Osteocyte (in vitro differentiated cells): ENCODE results near the gene HACD2. TPM values are rescaled to one million over a fixed set of nuclear protein-coding genes. Genes with fewer than 3 reads are reported as not detected.

Source experiments
- DNase-seq: peaks from one replicate; pipeline ENCODE4 v3.0.0; 2021; ENCODE audit warnings: mixed read lengths; ENCODE audit not compliant: unreplicated experiment; ENCODE audit errors: extremely low spot score
- H3K27ac Mint-ChIP-seq: one replicate; pipeline ENCODE4 v1.8.0; 2021; ENCODE audit warnings: mild to moderate bottlenecking, mixed read lengths; ENCODE audit not compliant: unreplicated experiment
- H3K27me3 Mint-ChIP-seq: one replicate; pipeline ENCODE4 v1.8.0; 2021; ENCODE audit warnings: mixed read lengths; ENCODE audit not compliant: unreplicated experiment
- H3K36me3 Mint-ChIP-seq: one replicate; pipeline ENCODE4 v1.8.0; 2021; ENCODE audit warnings: mixed read lengths; ENCODE audit not compliant: unreplicated experiment
- H3K4me1 Mint-ChIP-seq: one replicate; pipeline ENCODE4 v1.8.0; 2021; ENCODE audit warnings: mixed read lengths; ENCODE audit not compliant: unreplicated experiment
- H3K4me3 Mint-ChIP-seq: one replicate; pipeline ENCODE4 v1.8.0; 2021; ENCODE audit warnings: mild to moderate bottlenecking, moderate library complexity, mixed read lengths; ENCODE audit not compliant: unreplicated experiment
- H3K9me3 Mint-ChIP-seq: one replicate; pipeline ENCODE4 v1.8.0; 2021; ENCODE audit warnings: mixed read lengths; ENCODE audit not compliant: unreplicated experiment
- CTCF ChIP-seq: fragments of 200-600 bp; sonication (generic); IDR thresholded peaks from 2 replicates; pipeline ENCODE4 v1.5.0; 2021; ENCODE audit warnings: antibody characterized with exemption, mild to moderate bottlenecking, moderate library complexity
- total RNA-seq: library from RNA; stranded (reverse); gene quantifications from 2 replicates; pipeline ENCODE4 v1.2.1, GENCODE V29; 2021

Gene HACD2
- total RNA-seq, 1 donor from 2014 or later: 63.8 TPM

- Mint-ChIP-seq H3K27me3 (no peaks in the 10 kb centered on the region), H3K4me1 (peaks cover 39% of the 10 kb centered on the region)
- no peak for TF ChIP-seq CTCF
Measured at GRCh38 chr3:123629747-123630047, 44.8 kb upstream of the HACD2 start.

GRCh38 chr3:123628996-123629746 is 44.3 kb upstream of the HACD2 start:
- H3K9me3 Mint-ChIP-seq: no peaks in the 10 kb centered on the region
- H3K4me1 Mint-ChIP-seq: peaks cover 39% of the 10 kb centered on the region
- H3K27me3 Mint-ChIP-seq: no peaks in the 10 kb centered on the region
- H3K27ac Mint-ChIP-seq: no peak overlapping the region
- TF ChIP-seq CTCF: no peak
- H3K4me3 Mint-ChIP-seq: no peak overlapping the region
- DNase-seq: peak; percentile 60
- H3K36me3 Mint-ChIP-seq: peaks cover 6% of the 10 kb centered on the region

More at GRCh38 chr3:123629747-123630047, 44.8 kb upstream of the HACD2 start:
- DNase-seq: no peak
- H3K36me3 Mint-ChIP-seq: peaks cover 6% of the 10 kb centered on the region
- H3K4me3 Mint-ChIP-seq: no peak overlapping the region
- no peaks in the 10 kb centered on the region for H3K9me3 Mint-ChIP-seq
- no peak overlapping the region for H3K27ac Mint-ChIP-seq

GRCh38 chr3:123627673-123628670 is 43.1 kb upstream of the HACD2 start:
- Mint-ChIP-seq H3K36me3 (peaks cover 6% of the 10 kb centered on the region), H3K4me3 (no peak overlapping the region), H3K27me3 (no peaks in the 10 kb centered on the region), H3K27ac (no peak overlapping the region), H3K4me1 (peaks cover 35% of the 10 kb centered on the region), H3K9me3 (no peaks in the 10 kb centered on the region)
- peak; percentile 46 for DNase-seq
- TF ChIP-seq CTCF: no peak

- H3K36me3 Mint-ChIP-seq: peaks cover 10% of the 10 kb centered on the region
Measured at GRCh38 chr3:123626881-123627280, 42.0 kb upstream of the HACD2 start.

More at GRCh38 chr3:123626881-123627280, 42.0 kb upstream of the HACD2 start:
- Mint-ChIP-seq H3K4me1 (peaks cover 32% of the 10 kb centered on the region), H3K9me3 (no peaks in the 10 kb centered on the region), H3K4me3 (no peak overlapping the region), H3K27me3 (no peaks in the 10 kb centered on the region), H3K27ac (no peak overlapping the region)
- peak; percentile 23 for DNase-seq
- TF ChIP-seq CTCF: no peak
